NCI-H2029 treated with DMSO at 0.1 percent for 48 hours (cell line): ENCODE results near the gene DAPK3.
A peak's percentile ranks its signal among the peaks of the same experiment; 100 is the strongest.
"Not testable (repeated sequence)": the region's sequence is repeated elsewhere in the genome, so short reads cannot be mapped to it uniquely, and the experiment has no call there.

Experiments
- DNase-seq: peaks from one replicate; lab custom pipeline; 2025; lab: John Stamatoyannopoulos, UW

DAPK3 gene

DNA sequence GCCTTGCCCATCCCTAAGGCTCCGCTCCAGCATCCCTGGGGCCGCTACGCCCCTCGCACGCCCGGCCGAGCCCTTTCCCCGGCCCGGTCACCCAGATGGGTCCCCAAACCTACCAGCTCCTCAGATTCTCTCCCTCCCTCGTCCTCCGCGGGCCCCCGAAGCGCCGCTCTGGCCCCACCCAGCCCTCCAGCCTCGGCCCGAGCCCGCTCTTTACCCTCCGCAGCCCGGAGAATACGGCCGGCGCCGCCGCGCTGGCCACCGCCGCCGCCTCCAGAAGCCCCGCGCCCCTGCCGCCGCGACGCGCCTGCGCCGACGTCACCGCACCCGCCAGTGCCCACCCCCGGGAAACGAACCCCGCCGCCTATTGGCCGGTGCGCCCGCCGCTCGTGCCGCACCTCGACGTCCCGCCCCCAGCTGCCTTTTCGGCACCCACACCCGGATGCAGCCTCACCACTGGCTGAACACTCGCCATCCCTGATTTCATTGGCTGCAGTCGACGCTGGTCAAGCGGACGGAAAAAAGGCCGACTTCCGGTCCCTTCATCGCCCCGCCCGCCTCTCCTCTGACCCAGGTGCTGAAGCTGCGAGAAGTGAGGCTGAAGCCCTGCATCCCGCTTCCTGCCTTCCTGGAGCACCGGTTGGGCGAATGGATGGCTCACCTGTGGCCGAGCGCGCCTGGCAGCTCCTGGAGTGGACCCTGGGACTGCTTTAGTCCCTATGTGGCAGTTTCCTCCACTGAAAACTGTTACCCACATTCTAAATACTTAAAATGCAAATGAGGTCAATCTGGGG is at the start of gene DAPK3:
TSS of gene DAPK3 (minus strand) at position 292 of the 791 bp plus-strand sequence. CDS start 1,364 bp downstream, outside the sequence.
- peak; percentile 93 for DNase-seq

GRCh38 chr19:4019578-4019977 is 48.7 kb upstream of the DAPK3 start:
- DNase-seq = no peak

GRCh38 chr19:4018775-4019504 is 48.0 kb upstream of the DAPK3 start:
- no peak for DNase-seq

DNA sequence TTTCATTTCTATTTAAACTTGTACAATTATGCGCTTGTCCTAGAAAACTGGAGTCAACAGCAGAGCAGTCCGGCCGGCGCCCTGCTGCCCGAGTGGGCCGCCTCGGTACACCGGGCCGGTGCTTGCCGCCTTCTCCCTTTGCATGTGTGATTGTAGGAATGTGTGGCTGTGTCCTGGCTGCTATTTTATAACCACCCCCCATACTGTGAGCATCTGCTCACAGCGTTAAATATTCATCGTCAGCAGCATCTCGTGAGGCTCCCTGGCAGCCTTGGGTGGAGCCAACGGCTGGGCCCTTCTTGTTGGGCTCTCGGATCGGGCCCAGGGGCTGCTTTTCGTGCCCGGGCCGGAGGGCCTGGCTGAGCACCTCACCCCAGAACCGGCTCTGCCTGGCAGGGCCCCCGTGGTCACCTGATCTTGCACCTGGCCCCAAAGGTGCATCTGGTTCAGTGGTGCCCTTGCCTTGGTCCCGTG is 47.3 kb upstream of the DAPK3 start:
- no peak for DNase-seq

DNA sequence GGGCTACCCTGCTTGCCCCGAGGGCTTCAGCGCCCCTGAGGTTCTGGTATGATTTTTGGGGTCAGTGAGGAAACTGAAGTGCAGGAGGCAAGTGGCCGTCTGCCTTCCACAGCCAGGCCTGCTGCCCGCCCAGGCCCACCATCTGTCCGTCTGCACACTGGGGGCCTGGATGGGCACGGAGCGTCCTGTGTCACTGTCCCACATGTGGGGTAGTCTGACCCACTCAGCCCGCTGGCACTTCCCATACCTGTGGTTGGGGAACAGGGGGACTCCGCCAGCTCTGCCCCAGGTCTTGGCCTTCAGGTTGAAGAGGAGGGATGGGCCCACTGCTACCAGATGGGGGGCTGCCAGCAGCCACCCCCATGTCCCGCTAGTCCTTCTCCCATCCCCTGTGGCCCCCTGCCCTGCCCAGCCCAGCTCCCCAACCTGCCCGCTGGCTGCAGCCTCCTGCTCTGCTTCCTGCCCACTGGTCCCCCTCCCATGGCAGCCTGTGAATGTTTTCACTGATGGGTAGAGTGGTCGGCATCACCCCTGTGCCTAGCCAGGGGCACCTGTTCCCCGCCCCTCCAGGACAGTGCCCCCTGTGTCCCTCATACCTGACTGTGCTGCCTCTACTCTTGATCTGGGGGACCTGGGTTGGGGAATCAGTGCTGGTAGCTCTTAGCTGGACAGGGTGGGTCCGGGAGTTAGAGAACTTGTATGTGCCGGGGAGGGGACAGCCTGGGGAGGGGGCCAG is 46.2 kb upstream of the DAPK3 start:
- no peak for DNase-seq

GRCh38 chr19:4016486-4016885 is 45.6 kb upstream of the DAPK3 start:
- DNase-seq = no peak

DNA sequence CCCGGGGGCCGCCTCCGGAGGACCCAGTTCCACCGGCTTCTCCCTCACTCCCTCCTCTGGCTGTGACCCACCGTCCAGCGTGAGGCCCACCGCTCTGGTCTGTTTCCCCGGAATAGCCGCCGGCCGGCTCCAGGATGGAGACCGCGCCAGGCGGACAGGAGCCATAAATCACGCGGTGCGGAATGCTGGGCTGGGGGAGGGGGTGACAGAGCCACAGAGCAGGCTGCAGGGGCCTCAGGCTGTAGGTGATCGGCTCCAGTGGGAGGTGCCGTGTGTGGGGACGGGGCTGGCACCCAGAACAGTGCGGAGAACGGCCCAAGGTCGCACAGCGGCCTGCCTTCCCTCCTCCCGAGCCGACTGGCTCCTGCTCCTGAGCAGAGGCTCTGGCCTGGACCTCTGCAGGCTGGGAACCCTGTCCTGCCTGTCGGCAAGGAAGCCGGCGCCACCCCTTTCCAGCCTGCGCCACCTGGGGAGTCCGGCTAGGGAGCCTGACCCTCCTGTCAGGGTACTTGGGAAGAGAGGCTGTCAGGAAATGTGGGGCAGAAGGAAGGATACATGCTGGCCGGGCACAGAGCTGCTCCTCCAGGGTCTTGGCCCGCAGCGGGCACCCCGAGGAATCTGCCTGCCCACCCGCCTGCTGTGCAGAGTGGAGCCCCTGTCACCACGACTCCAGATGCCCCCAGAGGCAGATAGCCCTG is 45.0 kb upstream of the DAPK3 start:
- no peak for DNase-seq

DNA sequence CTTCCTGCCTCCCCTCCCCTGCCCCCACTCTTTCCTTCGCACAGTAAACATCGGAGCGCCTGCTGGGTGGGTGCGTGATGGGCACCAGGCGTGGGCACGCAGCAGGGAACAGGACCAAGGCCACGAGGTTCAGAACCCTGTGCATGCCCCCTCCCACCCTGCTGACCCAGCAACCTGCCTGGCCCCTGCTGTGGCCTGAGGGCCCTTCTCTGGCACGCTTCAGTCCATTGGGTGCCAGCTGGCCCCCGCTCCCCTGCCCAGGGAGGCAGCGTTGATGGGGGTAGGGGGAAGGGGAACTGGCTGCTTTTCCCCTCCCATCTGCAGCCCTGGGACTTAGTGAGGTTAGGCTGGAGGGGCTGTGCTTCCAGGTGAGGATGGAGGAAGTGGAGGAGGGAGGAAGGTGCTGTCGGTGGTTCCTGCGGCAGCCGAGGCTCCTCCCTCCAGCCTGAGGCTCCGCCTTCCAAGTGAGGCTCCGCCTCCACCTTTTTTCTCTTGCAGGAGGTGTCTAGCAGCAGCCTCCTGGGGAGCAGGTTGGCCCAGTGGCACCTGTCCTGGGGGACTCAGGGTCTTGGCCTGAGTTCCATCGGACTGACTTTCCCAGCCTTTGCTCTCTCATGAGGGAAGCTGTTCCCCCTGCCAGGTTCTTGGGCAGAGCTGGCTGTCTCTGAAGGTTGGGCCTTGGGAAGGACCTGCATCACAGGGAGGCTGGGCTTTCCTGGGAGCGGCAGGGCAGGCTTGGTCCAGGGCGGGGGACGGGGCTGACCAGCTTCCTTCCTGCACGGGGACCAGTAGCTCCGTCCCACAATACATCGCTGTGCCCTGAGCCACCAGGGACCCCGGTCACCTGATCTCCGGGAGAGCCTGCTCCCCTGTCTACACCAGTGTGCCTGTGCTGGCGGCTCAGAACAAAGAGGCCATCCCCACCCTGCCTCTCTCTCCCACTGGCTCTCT is 43.9 kb upstream of the DAPK3 start:
- no peak for DNase-seq

GRCh38 chr19:4013886-4014540 is 43.1 kb upstream of the DAPK3 start:
- DNase-seq = no peak

GRCh38 chr19:4012975-4013634 is 42.2 kb upstream of the DAPK3 start:
- DNase-seq = no peak

- DNase-seq = peak; percentile 64
These were observed 41.4 kb upstream of the DAPK3 start for GRCh38 chr19:4012092-4012974.

GRCh38 chr19:4011430-4011829 is 40.5 kb upstream of the DAPK3 start:
- DNase-seq = not testable (repeated sequence)

GRCh38 chr19:4010808-4011110 is 39.9 kb upstream of the DAPK3 start:
- no peak for DNase-seq

DNA sequence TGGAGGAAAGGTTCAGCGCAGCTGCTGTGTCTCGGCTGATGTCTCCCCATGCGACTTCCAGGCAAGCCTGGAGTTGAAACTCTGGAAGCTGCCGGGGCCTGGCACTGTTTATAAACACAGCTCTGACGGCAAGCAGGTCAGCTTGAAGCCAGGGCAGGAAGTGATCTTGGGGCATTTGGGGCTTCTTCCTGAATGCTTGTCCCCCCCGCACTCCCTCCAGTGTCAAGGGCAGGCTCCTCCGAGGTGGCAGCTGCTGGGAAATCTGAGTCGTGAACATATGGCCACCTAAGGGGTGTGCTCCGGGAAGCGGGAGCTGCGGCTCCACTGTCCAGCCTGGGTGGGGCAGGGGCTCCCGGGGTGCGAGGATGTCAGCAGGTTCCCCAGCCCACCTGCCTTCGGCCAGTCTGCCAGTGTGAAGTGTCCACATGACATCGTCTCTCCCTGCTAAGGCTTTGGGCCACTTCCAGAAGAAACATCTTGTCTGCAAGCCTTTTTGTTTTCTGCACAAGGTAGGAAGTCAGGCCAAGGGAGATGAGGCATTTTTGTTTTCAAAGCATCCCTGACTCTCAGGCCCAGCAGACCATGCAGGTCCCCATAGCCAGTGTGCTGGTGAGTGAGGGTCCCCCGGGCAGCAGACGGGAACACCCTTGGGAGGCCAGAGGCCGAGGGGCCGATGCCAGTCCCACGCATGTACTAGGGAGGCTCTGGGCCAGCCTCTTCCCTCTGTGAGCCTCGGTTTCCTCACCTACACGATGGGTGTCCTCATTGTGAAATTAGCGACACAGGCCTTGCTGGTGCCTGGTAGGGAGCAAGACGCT is 39.3 kb upstream of the DAPK3 start:
- DNase-seq = no peak

- DNase-seq = no peak
These were observed 37.1 kb upstream of the DAPK3 start for GRCh38 chr19:4007836-4008539.

DNA sequence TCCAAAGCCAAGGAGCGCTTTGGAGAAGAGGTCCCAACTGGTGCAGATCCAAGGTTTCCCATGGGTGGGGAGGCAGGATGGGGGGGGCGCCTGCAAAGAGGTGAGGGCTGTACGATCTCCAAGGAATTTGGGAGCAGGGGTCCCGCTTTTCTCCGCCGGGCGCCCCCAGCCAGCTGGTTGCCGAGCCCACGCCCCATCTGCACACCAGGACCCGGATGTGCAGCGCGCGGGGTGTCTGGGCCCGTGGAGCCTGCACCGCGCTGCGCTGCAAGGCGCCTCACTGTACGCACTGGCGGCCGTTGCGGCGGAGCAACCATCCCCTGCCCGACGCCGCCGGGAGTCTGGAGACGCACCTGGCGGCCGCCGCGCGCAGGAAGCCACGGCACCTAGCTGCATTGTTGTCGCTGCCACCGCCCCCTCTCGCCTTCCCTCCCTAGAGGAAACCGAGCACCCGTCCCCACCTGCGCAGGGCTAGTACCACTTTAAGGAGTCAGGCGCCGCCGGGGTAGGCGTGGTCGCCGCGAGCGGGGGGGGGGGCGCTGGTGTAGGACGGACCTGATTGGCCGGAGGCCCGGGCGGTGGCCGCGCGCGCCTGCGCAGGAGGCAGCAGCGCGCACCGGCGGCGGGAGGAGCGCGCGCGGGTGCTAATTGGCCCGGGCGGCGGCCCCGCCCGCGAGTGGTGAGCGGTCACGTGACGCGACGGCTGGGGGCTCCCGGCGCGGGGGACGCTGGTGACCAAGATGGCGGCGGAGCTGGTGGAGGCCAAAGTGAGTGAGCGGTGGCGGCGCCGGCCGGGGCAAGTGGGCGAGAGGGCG is 36.3 kb upstream of the DAPK3 start, which contains the start of gene PIAS4:
TSS of gene PIAS4 (plus strand) at position 716 of the 815 bp plus-strand sequence. CDS start at position 741, 25 bp downstream.
- peak; percentile 73 for DNase-seq
